ENCODE measurements around the gene CIAO1.
"Not testable (repeated sequence)": the region's sequence is repeated elsewhere in the genome, so short reads cannot be mapped to it uniquely, and the experiment has no call there.

Gene CIAO1

DNA sequence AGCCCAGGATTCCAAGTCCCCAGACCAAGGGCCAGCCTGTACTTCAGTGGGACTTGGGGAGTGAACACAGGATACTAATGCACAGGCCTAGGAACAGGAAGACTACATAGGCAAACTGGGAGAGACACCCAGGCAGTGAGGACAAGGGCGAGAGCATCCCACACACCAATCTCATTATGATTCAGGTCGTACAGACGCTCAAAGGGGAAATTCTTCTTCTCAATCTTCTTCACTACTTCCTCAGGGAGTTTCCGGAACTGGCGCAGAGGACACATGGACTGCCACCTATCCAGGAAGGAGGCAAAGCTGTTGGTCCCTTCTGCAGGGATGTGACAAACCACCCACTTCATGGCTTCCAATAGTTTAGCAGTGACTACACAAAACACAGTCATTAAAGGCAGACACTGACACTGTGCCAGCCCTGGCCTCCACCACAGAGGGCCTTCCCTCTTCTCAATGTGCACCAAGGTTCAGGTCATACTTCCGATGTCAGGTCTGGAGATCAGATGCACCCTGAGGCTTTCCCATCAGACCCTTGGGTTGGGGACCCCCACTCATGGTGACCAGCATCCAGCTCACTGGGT, 21.3 kb downstream of the CIAO1 start:
- DNase-seq: no peak

DNA sequence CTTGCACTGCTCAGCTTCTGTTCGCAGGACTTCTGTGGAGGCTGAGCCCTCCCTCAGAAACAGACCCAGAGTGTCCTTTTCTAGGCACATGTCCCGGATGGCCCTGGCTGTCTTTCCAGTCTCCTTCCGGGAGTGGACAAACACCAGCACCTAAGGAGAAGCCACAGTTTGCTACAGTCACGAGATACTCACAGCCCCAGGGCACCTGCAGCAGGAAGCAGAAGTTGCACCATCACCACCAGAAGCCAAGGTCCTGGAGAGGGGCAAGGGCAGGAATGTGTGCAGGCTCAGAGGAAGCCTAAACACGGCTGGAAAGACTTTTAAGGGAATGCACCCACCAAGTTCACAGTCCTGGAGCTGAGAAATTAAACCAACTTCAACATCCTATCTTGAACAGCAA, 25.7 kb downstream of the CIAO1 start:
- DNase-seq: no peak

DNA sequence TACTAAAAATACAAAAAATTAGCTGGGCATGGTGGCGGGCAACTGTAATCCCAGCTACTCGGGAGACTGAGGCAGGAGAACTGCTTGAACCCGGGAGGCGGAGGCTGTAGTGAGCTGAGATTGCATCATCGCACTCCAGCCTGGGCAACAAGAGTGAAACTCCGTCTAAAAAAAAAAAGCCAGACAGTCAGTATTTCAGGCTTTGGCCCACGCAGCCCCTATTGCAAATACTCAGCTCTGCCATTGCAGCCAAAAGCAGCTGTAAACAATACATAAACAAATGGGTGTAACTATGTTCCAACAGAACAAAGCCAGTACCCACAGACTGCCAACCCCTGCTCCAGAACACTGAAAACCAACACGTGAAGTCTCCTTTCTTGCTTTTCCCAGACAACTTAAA, 28.2 kb downstream of the CIAO1 start:
- not testable (repeated sequence) for DNase-seq

DNA sequence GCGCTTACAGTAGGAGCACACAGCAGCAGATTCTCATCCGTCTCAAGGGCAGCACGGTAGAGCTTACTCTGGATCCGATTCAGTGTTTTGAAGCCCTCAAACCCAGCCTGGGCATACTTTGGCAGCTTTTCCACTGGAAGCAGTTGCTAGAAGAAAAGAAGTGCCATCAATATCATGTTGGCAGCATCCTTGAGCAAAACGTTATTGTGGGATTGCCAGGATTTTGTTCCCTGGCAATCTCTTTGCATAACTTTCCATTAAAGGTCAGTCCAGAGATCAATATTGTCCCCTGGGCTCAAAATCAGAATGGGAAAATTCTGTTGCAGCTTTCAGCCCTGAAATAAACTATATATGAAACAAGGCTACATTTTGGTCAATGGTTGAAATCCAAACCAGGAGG, 30.9 kb downstream of the CIAO1 start:
- DNase-seq: no peak

DNA sequence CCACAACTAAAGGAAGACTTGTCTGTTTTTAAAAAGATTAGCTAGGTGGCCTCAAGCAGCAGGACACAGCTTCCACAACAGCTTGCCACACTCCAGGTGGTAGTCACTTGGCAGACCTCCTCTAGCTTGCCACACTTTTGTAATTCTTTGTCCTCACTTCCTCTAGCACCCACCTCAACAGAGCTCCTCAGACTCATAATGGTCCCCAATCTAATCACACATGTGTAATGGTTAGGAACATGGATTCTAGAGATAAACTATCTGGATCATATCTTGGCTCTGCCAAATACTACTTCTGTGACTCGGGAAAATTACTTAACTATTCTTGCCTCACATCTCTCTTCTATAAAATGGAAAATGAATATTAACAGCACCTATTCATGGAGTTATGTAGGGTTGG, 35.8 kb downstream of the CIAO1 start:
- DNase-seq: no peak

DNA sequence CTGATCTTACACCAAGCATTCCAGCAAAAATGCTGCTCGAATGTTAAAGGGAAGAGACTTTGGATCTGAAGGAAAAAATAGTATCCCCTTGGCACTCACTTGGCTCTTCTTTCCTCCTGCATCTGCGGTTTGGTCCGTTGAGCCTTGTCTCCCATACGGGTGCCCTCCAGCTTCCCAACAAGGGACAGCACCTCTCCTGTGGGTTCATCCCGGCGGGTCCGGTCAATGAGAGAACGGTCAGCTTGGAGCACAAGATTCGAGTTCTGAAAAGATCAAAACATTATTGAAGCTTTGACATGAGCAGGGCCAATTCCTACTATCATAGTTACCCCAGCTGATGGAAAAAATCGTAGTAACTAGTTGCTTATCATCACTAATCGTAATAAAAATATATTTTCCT, 38.6 kb downstream of the CIAO1 start:
- DNase-seq: no peak

DNA sequence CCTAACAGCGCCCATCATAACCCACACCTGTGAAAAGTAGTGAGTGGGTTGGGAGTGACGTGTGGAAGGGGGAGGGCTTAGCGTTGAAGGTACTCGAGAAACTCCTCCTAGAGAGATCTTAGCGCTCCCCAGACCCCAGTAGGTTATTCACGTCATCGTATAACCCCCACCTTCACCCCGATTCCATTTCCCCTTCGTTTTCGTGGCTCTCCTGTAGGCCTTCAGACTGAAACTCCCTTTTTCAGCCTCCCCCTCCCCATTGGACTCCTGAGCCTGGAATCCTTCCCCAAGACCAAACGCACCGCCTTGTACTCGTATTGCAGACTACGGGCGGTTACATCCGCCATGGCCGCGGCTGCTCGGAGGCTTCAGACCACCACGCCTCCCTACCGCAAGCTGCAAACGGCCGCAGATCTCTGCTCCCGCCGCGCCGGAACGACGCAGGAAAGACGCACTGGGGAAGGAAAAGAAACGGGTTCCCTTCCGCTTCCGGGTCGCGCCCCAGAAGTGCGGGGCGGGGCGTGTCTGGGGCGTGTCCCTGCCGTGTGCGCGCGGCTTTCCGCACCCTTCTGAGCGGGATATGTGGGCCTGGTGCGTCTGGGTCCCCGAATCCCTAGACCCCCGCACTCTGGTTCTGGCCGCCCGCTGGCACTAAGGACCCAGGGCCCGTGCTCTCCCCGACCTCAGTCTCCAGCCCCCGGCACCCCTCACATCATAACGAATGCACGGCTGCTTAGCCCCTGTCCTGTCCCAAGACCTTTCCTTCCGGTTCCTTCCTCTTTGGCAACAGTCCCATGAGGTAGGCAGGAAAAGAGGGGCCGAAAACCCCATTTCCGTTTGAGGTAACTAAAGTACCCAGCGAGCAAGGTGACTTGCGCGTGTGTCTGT, 39.3 kb downstream of the CIAO1 start, which contains the start of gene SNRNP200:
Gene SNRNP200 (minus strand): TSS at position 456 of the 888 bp plus-strand sequence. CDS start 109 bp downstream, at position 347.
- peak; percentile 95 for DNase-seq

DNA sequence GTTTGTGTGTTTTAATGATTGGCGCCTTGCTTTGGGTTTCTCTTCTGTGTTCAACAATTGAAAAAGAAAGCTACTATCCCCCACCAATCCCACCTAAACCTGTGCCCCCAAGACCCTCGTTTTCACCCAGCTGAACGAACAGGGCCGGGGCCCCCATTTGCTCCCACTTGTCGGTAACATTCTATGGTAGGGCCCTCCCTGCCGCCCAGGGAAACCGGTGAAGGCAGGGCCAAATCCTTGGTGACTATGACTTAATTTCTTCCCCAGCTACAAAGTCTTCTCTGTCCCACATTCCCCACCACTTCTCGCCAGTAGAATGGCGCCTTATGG, 39.9 kb downstream of the CIAO1 start:
- no peak for DNase-seq

DNA sequence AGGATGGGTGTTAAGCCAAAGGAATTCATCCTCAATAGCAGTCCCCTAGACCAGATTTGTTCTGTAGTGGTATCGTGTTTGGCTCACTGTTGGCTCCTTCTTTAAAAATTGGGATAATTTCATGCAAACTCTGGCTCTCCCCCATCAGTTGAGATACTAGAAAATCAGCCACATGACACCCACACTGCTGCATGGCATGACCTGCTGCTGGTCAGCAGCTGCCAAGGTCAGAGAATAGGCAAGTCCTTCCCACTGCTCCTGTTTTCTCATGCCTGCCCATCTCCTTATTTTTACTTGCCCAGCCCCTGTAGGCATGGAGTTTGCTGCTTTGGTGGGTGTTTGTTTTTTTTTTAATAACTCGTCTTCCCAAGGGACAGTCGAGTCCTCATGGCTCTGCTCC, 40.3 kb downstream of the CIAO1 start:
- DNase-seq: no peak

DNA sequence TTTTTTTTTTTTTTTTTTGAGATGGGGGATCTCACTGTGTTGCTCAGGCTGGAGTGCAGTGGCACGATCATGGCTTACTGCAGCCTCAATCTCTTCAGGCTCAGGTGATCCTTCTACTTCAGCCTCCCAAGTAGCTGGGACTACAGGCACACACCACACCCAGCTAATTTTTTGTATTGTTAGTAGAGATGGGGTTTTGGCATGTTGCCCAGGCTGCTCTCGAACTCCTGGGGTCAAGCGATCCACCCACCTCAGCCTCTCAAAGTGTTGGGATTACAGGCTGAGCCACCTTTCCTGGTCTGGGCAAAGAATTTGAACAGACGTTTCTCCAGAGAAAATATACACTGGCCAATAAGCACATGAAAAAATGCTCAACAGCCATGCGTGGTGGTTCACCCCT, 42.2 kb downstream of the CIAO1 start:
- DNase-seq: no peak

DNA sequence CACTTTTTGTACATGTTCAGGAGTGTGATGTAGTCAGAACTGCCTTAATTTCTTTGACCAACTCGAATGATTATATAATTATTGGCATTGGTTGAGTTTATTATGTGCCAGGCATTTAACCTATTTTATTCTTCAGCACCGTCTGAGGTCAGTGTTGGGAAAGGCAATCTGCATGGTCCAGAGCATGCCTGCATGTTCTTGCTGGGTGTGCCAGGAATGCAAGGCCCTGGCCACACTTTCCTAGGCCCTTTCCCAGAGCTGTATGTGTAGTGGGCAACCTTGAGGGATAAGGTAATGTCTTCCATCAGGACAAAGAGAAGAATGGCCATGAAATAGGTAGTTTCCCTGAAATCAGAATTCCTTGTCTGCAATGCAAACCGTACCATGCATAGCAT, 49.0 kb downstream of the CIAO1 start:
- DNase-seq: no peak

DNA sequence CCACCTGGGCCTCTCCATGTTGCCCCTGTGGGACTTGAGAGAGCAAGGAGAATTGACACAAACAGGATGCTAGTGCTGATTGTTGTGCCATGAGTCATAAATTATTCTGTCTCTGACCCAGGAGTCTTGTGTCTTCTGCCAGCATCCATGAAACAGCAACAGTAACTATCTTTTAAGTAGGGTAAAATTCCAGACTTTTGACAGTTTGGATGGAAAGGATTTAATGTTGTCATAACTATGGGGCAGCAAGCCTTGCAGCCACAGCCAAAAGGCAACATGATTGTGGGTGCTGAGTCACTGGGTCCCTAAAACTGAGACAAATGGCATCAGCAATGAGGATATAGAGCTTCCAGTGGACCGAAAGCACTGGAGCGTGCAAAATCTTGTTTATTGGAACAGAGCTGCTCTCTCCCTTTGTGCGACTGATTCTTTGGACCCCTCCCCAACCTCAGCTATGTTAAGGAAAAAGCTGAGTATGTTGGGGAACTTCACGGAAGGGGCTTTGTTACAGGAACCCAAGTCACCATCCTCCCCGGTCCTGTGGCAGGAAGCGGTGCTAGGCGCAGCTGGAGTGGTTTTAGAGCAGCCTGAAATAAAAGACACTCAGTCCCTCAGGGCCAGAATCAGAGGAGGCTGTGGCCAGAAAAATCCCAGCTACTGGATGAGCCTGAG, 49.5 kb downstream of the CIAO1 start:
- no peak for DNase-seq

DNA sequence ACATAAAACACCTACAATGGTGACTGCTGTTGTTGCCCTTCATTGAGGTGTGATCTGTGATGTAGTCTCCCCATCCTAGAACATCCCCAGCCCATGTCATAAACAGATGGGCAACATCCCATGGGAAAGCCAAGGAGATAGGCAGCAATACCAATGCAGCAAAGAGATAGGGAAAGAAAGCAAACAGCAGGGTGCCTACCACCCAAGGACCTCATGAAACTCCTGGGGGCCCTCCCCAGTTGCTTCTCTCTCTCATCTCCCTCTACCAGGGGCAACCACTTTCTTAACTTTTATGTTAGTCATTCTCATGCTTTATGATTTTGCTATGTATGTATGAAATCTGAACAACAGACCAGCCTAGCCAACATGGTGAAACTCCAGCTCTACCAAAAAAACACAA, 51.0 kb downstream of the CIAO1 start:
- no peak for DNase-seq

DNA sequence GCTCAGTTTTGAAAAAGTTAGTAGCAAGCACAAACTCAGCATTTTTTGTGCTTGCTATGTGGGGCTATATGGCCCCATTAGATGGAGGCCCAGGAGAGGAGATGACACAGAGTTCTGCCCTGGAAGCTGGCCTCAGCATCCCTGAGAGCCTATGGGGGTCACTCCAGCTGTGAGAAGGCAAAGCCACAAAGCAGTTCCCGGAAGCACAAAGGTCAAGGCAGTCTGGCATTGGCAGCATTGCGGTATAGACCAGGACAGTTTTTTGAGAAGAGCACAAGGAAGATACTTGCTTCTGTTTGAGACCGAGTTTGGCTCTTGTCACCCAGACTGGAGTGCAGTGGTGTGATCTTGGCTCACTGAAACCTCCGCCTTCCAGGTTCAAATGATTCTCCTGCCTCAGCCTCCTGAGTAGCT, 51.6 kb downstream of the CIAO1 start:
- no peak for DNase-seq

DNA sequence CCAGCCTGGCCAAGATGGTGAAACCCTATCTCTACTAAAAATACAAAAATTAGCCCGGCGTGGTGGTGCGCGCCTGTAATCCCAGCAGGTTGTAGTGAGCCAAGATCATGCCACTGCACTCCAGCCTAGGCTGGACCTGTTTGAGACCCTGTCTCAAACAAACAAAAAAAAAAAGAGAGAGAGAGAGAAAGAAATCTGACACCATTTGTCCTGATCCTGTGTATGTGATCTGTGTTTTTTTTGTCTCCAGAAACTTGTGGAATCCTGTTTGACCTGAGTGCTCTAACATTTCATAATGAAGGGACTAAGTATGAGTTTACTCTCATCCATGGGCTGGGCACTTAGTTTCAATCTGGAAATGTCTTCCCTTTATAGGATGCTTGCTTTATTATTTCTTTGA, 52.7 kb downstream of the CIAO1 start:
- no peak for DNase-seq

DNA sequence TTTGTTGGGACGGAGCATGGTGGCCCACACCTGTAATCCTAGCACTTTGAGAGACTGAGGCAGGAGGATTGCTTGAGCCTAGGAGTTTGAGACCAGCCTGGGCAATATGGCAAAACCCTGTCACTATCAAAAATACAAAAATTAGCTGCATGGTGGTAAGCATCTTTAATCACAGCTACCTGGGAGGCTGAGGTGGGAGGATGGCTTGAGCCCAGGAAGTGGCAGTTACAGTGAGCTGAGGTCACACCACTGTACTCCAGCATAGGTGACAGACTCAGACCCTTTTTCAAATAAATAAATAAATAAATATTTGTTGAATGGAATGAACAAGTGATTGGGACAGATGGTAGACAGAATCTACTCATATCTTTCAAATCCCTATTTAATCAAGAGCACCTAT, 53.4 kb downstream of the CIAO1 start:
- no peak for DNase-seq

DNA sequence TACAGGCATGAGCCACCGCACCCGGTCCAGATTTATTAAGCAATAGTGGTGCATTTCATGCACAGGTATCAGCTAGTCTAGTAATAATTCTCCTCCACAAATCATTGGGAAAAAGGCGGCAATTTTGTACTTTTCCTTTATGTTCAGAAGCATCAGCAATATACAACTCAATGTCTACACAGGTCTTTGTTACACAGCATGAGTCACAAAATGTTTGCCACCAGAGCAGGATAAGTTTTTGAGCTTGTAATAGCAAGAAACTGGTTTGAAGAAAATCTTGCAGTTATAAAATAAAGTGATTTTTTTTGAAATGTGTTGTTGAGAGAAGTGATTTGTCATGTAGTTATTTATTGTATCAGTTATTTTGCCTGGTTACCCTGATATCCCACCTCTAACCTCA, 54.3 kb downstream of the CIAO1 start:
- no peak for DNase-seq

DNA sequence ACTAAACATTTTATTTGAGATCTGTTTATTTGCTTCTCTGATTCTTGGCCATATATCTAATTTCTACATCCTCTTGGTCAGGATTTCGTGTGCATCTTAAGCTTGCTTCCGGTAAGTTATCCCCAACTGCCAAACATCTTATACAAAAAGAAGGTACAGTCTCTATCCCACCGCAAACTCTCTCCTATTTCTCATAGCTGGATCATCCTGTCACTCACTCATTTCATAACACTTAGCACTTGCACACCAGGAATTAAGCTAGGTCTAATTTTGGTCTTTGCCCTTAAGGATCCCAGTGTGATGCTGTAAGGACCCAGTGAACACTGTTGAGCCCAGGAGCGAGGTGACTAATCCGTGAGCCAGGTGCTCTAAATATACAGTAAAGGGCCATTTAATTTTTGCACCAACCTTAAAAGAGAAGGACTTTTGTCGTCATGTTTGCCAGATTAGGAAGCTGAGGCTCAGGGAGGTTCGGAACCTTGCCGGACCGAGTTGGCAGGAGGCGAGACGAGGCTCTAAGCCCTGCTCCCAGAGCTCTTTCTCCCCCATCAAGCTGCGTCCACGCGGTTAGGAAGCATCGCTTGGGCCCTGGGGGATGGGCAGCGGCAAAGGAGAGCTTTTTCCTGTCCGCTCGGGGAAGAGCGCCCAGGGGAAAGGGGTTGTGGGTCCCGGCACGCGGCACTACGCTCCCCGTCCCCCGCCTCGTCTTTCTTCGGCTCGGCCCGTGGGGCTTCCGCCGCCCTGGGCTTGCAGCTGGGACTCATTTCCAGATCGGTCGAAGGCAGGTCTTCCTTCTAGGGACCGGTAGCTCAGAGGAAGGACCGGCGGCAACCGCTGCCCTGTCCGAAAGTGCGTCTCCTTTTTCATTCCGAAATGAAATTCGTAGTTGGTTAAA, 55.0 kb downstream of the CIAO1 start:
- peak; percentile 80 for DNase-seq
